Measurements from ENCODE around the gene PPIL1.

- TF ChIP-seq RCOR1 (IDR thresholded peaks at IDR 0.05; ENCODE audit: insufficient replicate concordance, low read length) (no peak), CTCF (conservative IDR thresholded peaks at IDR 0.05; ENCODE audit: low read depth, low read length) (no peak), RAD21 (IDR thresholded peaks at IDR 0.05; ENCODE audit: low read length) (no peak), MXI1 (IDR thresholded peaks at IDR 0.05; ENCODE audit: borderline replicate concordance, low read depth, low read length) (no peak), ELK1 (IDR thresholded peaks at IDR 0.05; ENCODE audit: borderline replicate concordance, low read depth, low read length) (no peak), SMC3 (IDR thresholded peaks at IDR 0.05; ENCODE audit: low read depth, low read length) (no peak), POLR2A (IDR thresholded peaks at IDR 0.05; ENCODE audit: low read depth, low read length) (no peak), MAZ (IDR thresholded peaks at IDR 0.05; ENCODE audit: borderline replicate concordance, low read depth, low read length) (no peak), BHLHE40 (IDR thresholded peaks at IDR 0.05; ENCODE audit: low read depth, low read length) (no peak), RFX5 (IDR thresholded peaks at IDR 0.05; ENCODE audit: low read depth, low read length) (no peak)
- TF ChIP-seq, protein P1, sequence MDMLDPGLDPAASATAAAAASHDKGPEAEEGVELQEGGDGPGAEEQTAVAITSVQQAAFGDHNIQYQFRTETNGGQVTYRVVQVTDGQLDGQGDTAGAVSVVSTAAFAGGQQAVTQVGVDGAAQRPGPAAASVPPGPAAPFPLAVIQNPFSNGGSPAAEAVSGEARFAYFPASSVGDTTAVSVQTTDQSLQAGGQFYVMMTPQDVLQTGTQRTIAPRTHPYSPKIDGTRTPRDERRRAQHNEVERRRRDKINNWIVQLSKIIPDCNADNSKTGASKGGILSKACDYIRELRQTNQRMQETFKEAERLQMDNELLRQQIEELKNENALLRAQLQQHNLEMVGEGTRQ (IDR thresholded peaks at IDR 0.05; ENCODE audit: low read depth, low read length) = no peak
These were observed 52.8 kb downstream of the PPIL1 start for GRCh38 chr6:36821581-36822335.

Measured in IMR-90 (cell line).